HepG2 (cell line): Measurements from ENCODE around the gene ARL10. TPM values are rescaled to one million over a fixed set of nuclear protein-coding genes. Genes with fewer than 3 reads are reported as not detected.
A peak's percentile ranks its signal among the peaks of the same experiment; 100 is the strongest.

Experiments
- FOSL1 ChIP-seq: sonication (generic); formaldehyde crosslinking; IDR thresholded peaks from 2 replicates; pipeline ENCODE4 v1.9.0; 2021; ENCODE audit warnings: missing genetic modification reagents, borderline replicate concordance
- MZF1 ChIP-seq: sonication (generic); formaldehyde crosslinking; IDR thresholded peaks from 2 replicates; pipeline ENCODE4 v1.8.1; 2023; ENCODE audit warnings: mild to moderate bottlenecking, missing genetic modification reagents, borderline replicate concordance
- NAIF1 ChIP-seq: sonication (generic); formaldehyde crosslinking; IDR thresholded peaks from 2 replicates; pipeline ENCODE4 v1.5.0; 2020; ENCODE audit warnings: mild to moderate bottlenecking, missing genetic modification reagents, borderline replicate concordance
- NR0B2 ChIP-seq: sonication (generic); formaldehyde crosslinking; IDR thresholded peaks from 2 replicates; pipeline ENCODE4 v1.4.0; 2020; ENCODE audit warnings: mild to moderate bottlenecking, missing genetic modification reagents
- RFXAP ChIP-seq: sonication (generic); formaldehyde crosslinking; IDR thresholded peaks from 2 replicates; pipeline ENCODE4 v1.4.0; 2020; ENCODE audit warnings: missing genetic modification reagents, borderline replicate concordance
- ZBTB10 ChIP-seq: sonication (generic); formaldehyde crosslinking; IDR thresholded peaks from 2 replicates; pipeline ENCODE4 v1.4.0; 2020; ENCODE audit warnings: missing genetic modification reagents, borderline replicate concordance
- ZBTB8A ChIP-seq: sonication (generic); formaldehyde crosslinking; IDR thresholded peaks from 2 replicates; pipeline ENCODE4 v1.4.0; 2020; ENCODE audit warnings: mild to moderate bottlenecking, low read depth, missing genetic modification reagents, borderline replicate concordance
- ZFP1 ChIP-seq: IDR thresholded peaks from 2 replicates; pipeline ENCODE4 v1.6.1; 2016
- ZFYVE20 ChIP-seq: sonication (generic); formaldehyde crosslinking; IDR thresholded peaks from 2 replicates; pipeline ENCODE4 v1.8.0; 2023; ENCODE audit warnings: low read depth, mild to moderate bottlenecking, moderate library complexity, missing genetic modification reagents, borderline replicate concordance
- ZNF143 ChIP-seq: sonication (generic); formaldehyde crosslinking; IDR thresholded peaks from 2 replicates; pipeline ENCODE4 v1.4.0; 2020; ENCODE audit warnings: missing genetic modification reagents
- ZNF34 ChIP-seq: sonication (generic); formaldehyde crosslinking; IDR thresholded peaks from 2 replicates; pipeline ENCODE4 v1.4.0; 2020; ENCODE audit warnings: mild to moderate bottlenecking, missing genetic modification reagents, borderline replicate concordance
- ZNF496 ChIP-seq: sonication (generic); formaldehyde crosslinking; IDR thresholded peaks from 2 replicates; pipeline ENCODE4 v1.8.1; 2023; ENCODE audit warnings: mild to moderate bottlenecking, moderate library complexity, missing genetic modification reagents; ENCODE audit not compliant: insufficient replicate concordance
- ZNF572 ChIP-seq: sonication (generic); formaldehyde crosslinking; IDR thresholded peaks from 2 replicates; pipeline ENCODE4 v1.5.1; 2020; ENCODE audit warnings: mild to moderate bottlenecking, missing genetic modification reagents
- ZNF607 ChIP-seq: sonication (generic); formaldehyde crosslinking; IDR thresholded peaks from 2 replicates; pipeline ENCODE4 v1.5.1; 2020; ENCODE audit warnings: missing genetic modification reagents, mild to moderate bottlenecking, borderline replicate concordance
- ZNF691 ChIP-seq: sonication (generic); formaldehyde crosslinking; IDR thresholded peaks from 2 replicates; pipeline ENCODE4 v1.4.0; 2020; ENCODE audit warnings: missing genetic modification reagents, low read depth, mild to moderate bottlenecking, borderline replicate concordance
- polyA plus RNA-seq, 8 experiments: library from polyadenylated mRNA; depleted of rRNA in 3 of 8; stranded (reverse) in 7 of 8; unstranded in 1 of 8; fragments of >200 nt; fragmentation: Illumina TruSeq in 4 of 8; extraction: Trizol in 4 of 8; gene quantifications; 2 replicates each; pipeline versions ENCODE4 v1.2.1 to v1.2.3, GENCODE V29; 2011 to 2016; ENCODE audit warnings: low read depth in 4 of 8, missing spikeins in 1 of 8, mixed read lengths in 1 of 8; ENCODE audit not compliant: insufficient read depth in 1 of 8
- total RNA-seq, 5 experiments: library from RNA; depleted of rRNA; stranded (reverse); fragments of >200 nt; fragmentation: Illumina TruSeq; extraction: Trizol; gene quantifications; 2 replicates each; pipeline ENCODE4 v1.2.3, GENCODE V29; 2016; ENCODE audit warnings: low read depth in 1 of 5
- TF ChIP-seq, protein P1 (sequence below): sonication (generic); formaldehyde crosslinking; IDR thresholded peaks from 2 replicates; pipeline ENCODE4 v1.5.0; 2020; ENCODE audit warnings: mild to moderate bottlenecking, missing genetic modification reagents, borderline replicate concordance
- TF ChIP-seq, protein P2 (sequence below): sonication (generic); formaldehyde crosslinking; IDR thresholded peaks from 2 replicates; pipeline ENCODE4 v1.9.0; 2021; ENCODE audit warnings: missing genetic modification reagents, borderline replicate concordance

Gene ARL10
- total and polyA plus RNA-seq, 2 of the 13 experiments (the other 11 are each of a cell fraction or from before 2014, with no cell fraction given): 0.18 to 0.50 TPM

DNA sequence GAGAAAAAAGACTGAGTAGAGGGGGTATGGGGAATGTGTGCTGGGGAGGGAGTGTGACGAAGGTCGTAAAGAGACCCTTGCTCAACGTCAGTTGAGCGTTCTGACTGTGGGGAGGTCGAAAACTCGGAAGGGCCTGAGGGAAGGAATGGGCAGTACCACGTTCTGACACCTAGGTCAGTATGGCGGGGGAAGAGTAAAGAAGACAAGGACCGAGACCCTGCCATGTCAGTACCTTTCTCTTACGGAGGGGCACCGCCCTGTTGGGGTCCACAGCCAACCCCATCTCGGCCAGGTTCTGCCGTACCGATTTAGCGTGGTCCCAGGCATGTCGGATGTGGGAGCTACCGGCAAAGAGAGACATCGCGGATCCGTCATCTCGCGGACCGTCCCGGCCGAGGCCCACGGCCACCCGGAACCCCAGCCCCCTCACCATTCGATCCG is 22.7 kb downstream of the ARL10 start (continued):
- TF ChIP-seq, protein P1, sequence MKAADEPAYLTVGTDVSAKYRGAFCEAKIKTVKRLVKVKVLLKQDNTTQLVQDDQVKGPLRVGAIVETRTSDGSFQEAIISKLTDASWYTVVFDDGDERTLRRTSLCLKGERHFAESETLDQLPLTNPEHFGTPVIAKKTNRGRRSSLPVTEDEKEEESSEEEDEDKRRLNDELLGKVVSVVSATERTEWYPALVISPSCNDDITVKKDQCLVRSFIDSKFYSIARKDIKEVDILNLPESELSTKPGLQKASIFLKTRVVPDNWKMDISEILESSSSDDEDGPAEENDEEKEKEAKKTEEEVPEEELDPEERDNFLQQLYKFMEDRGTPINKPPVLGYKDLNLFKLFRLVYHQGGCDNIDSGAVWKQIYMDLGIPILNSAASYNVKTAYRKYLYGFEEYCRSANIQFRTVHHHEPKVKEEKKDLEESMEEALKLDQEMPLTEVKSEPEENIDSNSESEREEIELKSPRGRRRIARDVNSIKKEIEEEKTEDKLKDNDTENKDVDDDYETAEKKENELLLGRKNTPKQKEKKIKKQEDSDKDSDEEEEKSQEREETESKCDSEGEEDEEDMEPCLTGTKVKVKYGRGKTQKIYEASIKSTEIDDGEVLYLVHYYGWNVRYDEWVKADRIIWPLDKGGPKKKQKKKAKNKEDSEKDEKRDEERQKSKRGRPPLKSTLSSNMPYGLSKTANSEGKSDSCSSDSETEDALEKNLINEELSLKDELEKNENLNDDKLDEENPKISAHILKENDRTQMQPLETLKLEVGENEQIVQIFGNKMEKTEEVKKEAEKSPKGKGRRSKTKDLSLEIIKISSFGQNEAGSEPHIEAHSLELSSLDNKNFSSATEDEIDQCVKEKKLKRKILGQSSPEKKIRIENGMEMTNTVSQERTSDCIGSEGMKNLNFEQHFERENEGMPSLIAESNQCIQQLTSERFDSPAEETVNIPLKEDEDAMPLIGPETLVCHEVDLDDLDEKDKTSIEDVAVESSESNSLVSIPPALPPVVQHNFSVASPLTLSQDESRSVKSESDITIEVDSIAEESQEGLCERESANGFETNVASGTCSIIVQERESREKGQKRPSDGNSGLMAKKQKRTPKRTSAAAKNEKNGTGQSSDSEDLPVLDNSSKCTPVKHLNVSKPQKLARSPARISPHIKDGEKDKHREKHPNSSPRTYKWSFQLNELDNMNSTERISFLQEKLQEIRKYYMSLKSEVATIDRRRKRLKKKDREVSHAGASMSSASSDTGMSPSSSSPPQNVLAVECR: no peak
- no peak for TF ChIP-seq ZNF691 (CRISPR knock-in tag)
- TF ChIP-seq NR0B2: no peak
- TF ChIP-seq ZNF143: no peak
- no peak for TF ChIP-seq FOSL1
- no peak for TF ChIP-seq ZFP1 (CRISPR knock-in tag)
- 0 out of 2 replicates have a peak, but pooled peaks have one; percentile 32 for TF ChIP-seq MZF1
- TF ChIP-seq, protein P2, sequence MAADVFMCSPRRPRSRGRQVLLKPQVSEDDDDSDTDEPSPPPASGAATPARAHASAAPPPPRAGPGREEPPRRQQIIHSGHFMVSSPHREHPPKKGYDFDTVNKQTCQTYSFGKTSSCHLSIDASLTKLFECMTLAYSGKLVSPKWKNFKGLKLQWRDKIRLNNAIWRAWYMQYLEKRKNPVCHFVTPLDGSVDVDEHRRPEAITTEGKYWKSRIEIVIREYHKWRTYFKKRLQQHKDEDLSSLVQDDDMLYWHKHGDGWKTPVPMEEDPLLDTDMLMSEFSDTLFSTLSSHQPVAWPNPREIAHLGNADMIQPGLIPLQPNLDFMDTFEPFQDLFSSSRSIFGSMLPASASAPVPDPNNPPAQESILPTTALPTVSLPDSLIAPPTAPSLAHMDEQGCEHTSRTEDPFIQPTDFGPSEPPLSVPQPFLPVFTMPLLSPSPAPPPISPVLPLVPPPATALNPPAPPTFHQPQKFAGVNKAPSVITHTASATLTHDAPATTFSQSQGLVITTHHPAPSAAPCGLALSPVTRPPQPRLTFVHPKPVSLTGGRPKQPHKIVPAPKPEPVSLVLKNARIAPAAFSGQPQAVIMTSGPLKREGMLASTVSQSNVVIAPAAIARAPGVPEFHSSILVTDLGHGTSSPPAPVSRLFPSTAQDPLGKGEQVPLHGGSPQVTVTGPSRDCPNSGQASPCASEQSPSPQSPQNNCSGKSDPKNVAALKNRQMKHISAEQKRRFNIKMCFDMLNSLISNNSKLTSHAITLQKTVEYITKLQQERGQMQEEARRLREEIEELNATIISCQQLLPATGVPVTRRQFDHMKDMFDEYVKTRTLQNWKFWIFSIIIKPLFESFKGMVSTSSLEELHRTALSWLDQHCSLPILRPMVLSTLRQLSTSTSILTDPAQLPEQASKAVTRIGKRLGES: no peak
- no peak for TF ChIP-seq ZNF496 (CRISPR knock-in tag)
- TF ChIP-seq ZFYVE20 (CRISPR knock-in tag): no peak
- TF ChIP-seq ZBTB10 (CRISPR knock-in tag): no peak
- 0 out of 2 replicates have a peak, but pooled peaks have one; percentile 4 for TF ChIP-seq NAIF1
- TF ChIP-seq ZNF34 (CRISPR knock-in tag): 0 out of 2 replicates have a peak, but pooled peaks have one; percentile 58
- TF ChIP-seq ZBTB8A (CRISPR knock-in tag): 0 out of 2 replicates have a peak, but pooled peaks have one; percentile 83
- no peak for TF ChIP-seq RFXAP (CRISPR knock-in tag)
- TF ChIP-seq ZNF572 (CRISPR knock-in tag): no peak
- no peak for TF ChIP-seq ZNF607 (CRISPR knock-in tag)
